Natural killer cell (primary cell): Measurements from ENCODE around the gene SMARCA2. TPM values are rescaled to one million over a fixed set of nuclear protein-coding genes. Genes with fewer than 3 reads are reported as not detected.

Source experiments
- ATAC-seq, 3 donors: fragments of 150-1000 bp in 2 of 3; fragments of 200-7000 bp in 1 of 3; cut with Tn5 transposase; 1 replicate in 1 of 3; 2 replicates in 2 of 3; pipeline ENCODE4 v1.10.0; 2021; ENCODE audit warnings: mild to moderate bottlenecking in 2 of 3, moderate library complexity in 2 of 3
- DNase-seq, 2 donors: peaks; one replicate each; pipeline versions ENCODE4 v3.0.0 to v3.0.0-alpha.2; 2013 to 2021; ENCODE audit warnings: mixed read lengths in 1 of 2
- H3K27ac ChIP-seq: one replicate; pipeline ENCODE4 v1.5.1; 2013; ENCODE audit warnings: mild to moderate bottlenecking, low read length
- H3K27me3 ChIP-seq: one replicate; pipeline ENCODE4 v1.6.1; 2013; ENCODE audit warnings: low read length; ENCODE audit not compliant: control insufficient read depth, insufficient read depth
- H3K36me3 ChIP-seq: one replicate; pipeline ENCODE4 v1.6.1; 2013; ENCODE audit warnings: low read length; ENCODE audit not compliant: control insufficient read depth, insufficient read depth
- H3K4me1 ChIP-seq: one replicate; pipeline ENCODE4 v1.6.1; 2013; ENCODE audit warnings: low read length; ENCODE audit not compliant: control insufficient read depth, insufficient read depth
- H3K4me3 ChIP-seq: one replicate; pipeline ENCODE4 v1.5.1; 2013; ENCODE audit warnings: low read length
- H3K9me3 ChIP-seq: one replicate; pipeline ENCODE4 v1.6.1; 2013; ENCODE audit warnings: low read length; ENCODE audit not compliant: control insufficient read depth, insufficient read depth
- H3K27ac Mint-ChIP-seq, 2 donors: one replicate each; pipeline ENCODE4 v1.8.0; 2022; ENCODE audit warnings: mild to moderate bottlenecking in 2 of 2, mixed read lengths in 2 of 2, moderate library complexity in 1 of 2
- H3K27me3 Mint-ChIP-seq, 2 donors: one replicate each; pipeline ENCODE4 v1.8.0; 2022; ENCODE audit warnings: low read depth in 2 of 2, mixed read lengths in 2 of 2
- H3K36me3 Mint-ChIP-seq: one replicate; pipeline ENCODE4 v1.8.0; 2022; ENCODE audit warnings: mixed read lengths
- H3K4me1 Mint-ChIP-seq, 2 donors: one replicate each; pipeline ENCODE4 v1.8.0; 2022; ENCODE audit warnings: mixed read lengths in 2 of 2
- H3K4me3 Mint-ChIP-seq: one replicate; pipeline ENCODE4 v1.8.0; 2022; ENCODE audit warnings: mild to moderate bottlenecking, moderate library complexity, mixed read lengths
- H3K9me3 Mint-ChIP-seq, 2 donors: one replicate each; pipeline ENCODE4 v1.8.0; 2022; ENCODE audit warnings: mixed read lengths in 2 of 2
- CTCF ChIP-seq: fragments of 200-600 bp; IDR thresholded peaks from one replicate; pipeline ENCODE4 v1.8.0; 2022; ENCODE audit warnings: antibody characterized with exemption
- WGBS: methylation state at CpG from one replicate; pipeline ENCODE4 v1.1.7; 2013; ENCODE audit warnings: missing lambda C conversion rate; ENCODE audit not compliant: insufficient coverage; 5-methylcytosine and 5-hydroxymethylcytosine counted together
- intact Hi-C: fragments of 100-400 bp; cut with micrococcal nuclease; formaldehyde crosslinking; loops from one replicate; pipeline ENCODE4 v1.14.2; 2022
- total RNA-seq, 4 donors: library from RNA; stranded (reverse); fragments of 120-200 nt in 1 of 4; gene quantifications; one replicate each; pipeline versions ENCODE4 v1.2.3 to v1.2.4, GENCODE V29; 2013 to 2022

SMARCA2 gene
- total RNA-seq, 3 donors from 2014 or later (not counting 1 experiment from before 2014, with no cell fraction given): 303 to 324 (median 308) TPM

DNA sequence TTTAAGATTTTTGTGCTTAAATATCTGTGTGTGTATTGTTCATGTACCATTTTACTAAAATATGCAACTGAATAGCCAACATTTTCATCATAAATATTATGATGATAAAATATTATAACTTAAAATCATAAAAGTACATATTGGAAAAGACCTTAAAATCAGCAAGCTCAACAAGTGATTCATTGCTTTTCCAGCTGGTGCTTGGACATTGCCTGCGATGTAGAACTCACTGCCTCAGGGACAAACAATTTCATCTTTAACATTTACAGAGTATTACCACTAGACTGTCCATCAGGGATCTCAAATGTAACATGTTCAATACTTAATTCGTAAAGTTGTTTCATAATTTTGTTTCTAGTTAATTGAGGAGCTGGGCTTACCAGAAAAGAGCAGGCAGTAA is 17.5 kb upstream of the SMARCA2 start:
- no peaks in the 10 kb centered on the region for H3K4me1 ChIP-seq
- H3K9me3 ChIP-seq: no peaks in the 10 kb centered on the region
- ATAC-seq (no peak), DNase-seq (no peak)
- no peaks in the 10 kb centered on the region for H3K4me1 Mint-ChIP-seq
- H3K36me3 ChIP-seq: no peaks in the 10 kb centered on the region
- TF ChIP-seq CTCF: no peak
- no peak overlapping the region for H3K4me3 ChIP-seq
- no peaks in the 10 kb centered on the region for H3K27me3 ChIP-seq
- H3K27ac Mint-ChIP-seq: no peak overlapping the region
- WGBS: 92% methylated on average over 1 of the region's 2 CpGs
- peaks cover 18 to 30% of the 10 kb centered on the region in 2 donors for H3K27me3 Mint-ChIP-seq
- no peaks in the 10 kb centered on the region for H3K9me3 Mint-ChIP-seq
- H3K4me3 Mint-ChIP-seq: no peak overlapping the region
- no peak overlapping the region for H3K27ac ChIP-seq
- H3K36me3 Mint-ChIP-seq: no peaks in the 10 kb centered on the region
- intact Hi-C loops: no loop called here

- 95% methylated on average over 2 of the region's 2 CpGs for WGBS
- no peak overlapping the region for H3K27ac Mint-ChIP-seq
- no peak for DNase-seq
- H3K4me1 Mint-ChIP-seq: no peaks in the 10 kb centered on the region
- no peaks in the 10 kb centered on the region for H3K36me3 Mint-ChIP-seq
- H3K27ac ChIP-seq: no peak overlapping the region
- ATAC-seq: no peak
- H3K9me3 ChIP-seq: no peaks in the 10 kb centered on the region
- no peaks in the 10 kb centered on the region for H3K4me1 ChIP-seq
- H3K4me3 ChIP-seq: no peak overlapping the region
- H3K36me3 ChIP-seq: no peaks in the 10 kb centered on the region
- H3K9me3 Mint-ChIP-seq: no peaks in the 10 kb centered on the region
- H3K4me3 Mint-ChIP-seq: no peak overlapping the region
- no peak for TF ChIP-seq CTCF
- H3K27me3 Mint-ChIP-seq: peaks cover 18 to 29% of the 10 kb centered on the region in 2 donors
- H3K27me3 ChIP-seq: no peaks in the 10 kb centered on the region
- intact Hi-C loops: no loop called here
These were observed 17.0 kb upstream of the SMARCA2 start for GRCh38 chr9:1998111-1998510.

GRCh38 chr9:2000314-2000713 is 14.8 kb upstream of the SMARCA2 start:
- Histone ChIP-seq H3K36me3 (no peaks in the 10 kb centered on the region), H3K4me3 (no peak overlapping the region), H3K27ac (no peak overlapping the region), H3K27me3 (no peaks in the 10 kb centered on the region), H3K9me3 (no peaks in the 10 kb centered on the region), H3K4me1 (no peaks in the 10 kb centered on the region)
- no peak for TF ChIP-seq CTCF
- no peak for ATAC-seq
- Mint-ChIP-seq H3K4me1 (no peaks in the 10 kb centered on the region), H3K27me3 (peaks cover 23 to 31% of the 10 kb centered on the region in 2 donors), H3K4me3 (no peak overlapping the region), H3K9me3 (no peaks in the 10 kb centered on the region), H3K36me3 (no peaks in the 10 kb centered on the region), H3K27ac (no peak overlapping the region)
- intact Hi-C loops: no loop called here
- 92% methylated on average over 3 of the region's 3 CpGs for WGBS
- DNase-seq: no peak

GRCh38 chr9:2008372-2008771 is 6.8 kb upstream of the SMARCA2 start:
- H3K27ac Mint-ChIP-seq: no peak overlapping the region
- no peaks in the 10 kb centered on the region for H3K9me3 Mint-ChIP-seq
- WGBS: 96% methylated on average over 2 of the region's 2 CpGs
- TF ChIP-seq CTCF: no peak
- no peak for ATAC-seq
- H3K27me3 ChIP-seq: peaks cover 3% of the 10 kb centered on the region
- no peaks in the 10 kb centered on the region for H3K4me1 Mint-ChIP-seq
- no peaks in the 10 kb centered on the region for H3K4me1 ChIP-seq
- DNase-seq: no peak
- intact Hi-C loops: no loop called here
- peaks cover 22 to 33% of the 10 kb centered on the region in 2 donors for H3K27me3 Mint-ChIP-seq
- H3K4me3 ChIP-seq: no peak overlapping the region
- no peaks in the 10 kb centered on the region for H3K36me3 ChIP-seq
- no peaks in the 10 kb centered on the region for H3K36me3 Mint-ChIP-seq
- H3K4me3 Mint-ChIP-seq: no peak overlapping the region
- no peaks in the 10 kb centered on the region for H3K9me3 ChIP-seq
- H3K27ac ChIP-seq: no peak overlapping the region
